HG03354 (cell line): ENCODE measurements around the gene ALX4.

ENCODE experiments used
- ATAC-seq: cut with Tn5 transposase; IDR thresholded peaks from one replicate; pipeline ENCODE4 v1.9.1; 2021; ENCODE audit warnings: mild to moderate bottlenecking; ENCODE audit not compliant: unreplicated experiment, poor library complexity, severe bottlenecking

The ALX4 gene

GRCh38 chr11:44270403-44271273 is 39.3 kb downstream of the ALX4 start:
- ATAC-seq = no peak

DNA sequence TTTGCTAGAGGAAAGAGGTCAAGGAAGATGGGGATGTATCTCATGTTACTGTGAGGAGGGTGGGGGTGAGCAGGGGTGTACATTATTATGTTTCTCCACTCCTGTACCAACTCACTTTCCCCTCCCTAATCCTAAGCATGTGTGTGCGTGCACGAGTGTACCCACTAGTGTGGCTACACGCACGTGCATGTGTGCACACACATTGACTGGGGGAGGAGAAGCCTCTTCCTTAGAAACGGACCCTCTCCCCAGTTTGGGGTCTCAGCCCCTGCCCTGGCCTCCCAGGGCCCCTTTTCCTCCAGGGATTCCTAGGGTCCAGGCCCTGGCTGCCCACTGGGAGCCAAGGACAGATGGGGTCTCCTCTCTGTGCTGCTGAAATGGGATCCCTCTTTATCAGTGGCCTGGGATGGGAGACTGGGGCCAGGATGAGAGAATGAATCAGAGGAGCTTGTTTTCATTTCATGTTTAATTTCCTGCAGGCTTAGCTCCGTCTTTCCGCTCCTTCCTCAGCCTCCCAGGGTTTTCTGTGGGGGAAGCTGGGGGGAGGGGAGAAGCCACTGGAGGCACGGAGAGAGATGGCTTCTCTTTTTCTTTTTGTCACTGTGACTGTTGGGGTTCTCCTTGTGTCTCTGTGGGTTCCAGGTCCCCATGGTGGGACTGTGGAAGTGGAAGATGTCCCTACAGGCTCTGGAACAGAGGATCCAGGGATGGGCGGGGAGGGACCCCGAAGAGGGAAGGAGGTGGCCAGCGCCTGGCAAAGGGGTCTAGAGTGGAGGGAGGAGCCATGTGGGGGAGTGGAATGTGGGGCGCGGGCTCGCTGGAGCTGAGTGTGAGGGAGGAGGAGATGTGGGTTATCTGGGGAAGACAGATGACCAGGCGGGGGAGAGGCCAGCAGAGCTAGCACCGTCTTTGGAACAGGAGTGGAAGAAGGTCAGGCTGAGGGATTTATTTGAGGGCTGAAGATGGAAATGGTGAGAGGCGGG is 40.3 kb downstream of the ALX4 start:
- no peak for ATAC-seq

DNA sequence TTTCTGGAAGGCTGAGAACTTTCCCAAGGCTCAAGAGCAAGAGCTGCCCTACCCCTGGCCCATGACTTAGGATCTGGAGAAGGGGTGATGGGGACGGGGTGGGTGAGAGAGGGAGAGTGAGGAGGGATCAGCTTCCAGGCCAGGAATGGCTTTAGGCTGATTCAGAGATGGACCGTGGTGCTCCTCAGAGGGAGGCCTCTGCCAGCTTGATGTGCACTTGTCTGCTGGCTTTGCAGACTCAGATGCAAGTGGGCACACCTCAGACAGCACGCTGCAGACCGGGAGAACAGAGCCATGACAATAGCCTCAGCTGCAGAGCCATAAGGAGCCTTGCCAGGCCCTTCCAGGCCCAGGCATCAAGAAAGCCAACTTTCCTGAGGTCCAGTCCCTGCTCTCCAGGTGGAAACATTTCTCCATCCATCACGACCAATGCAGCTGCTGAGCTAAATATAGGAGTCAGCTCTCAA is 41.3 kb downstream of the ALX4 start:
- no peak for ATAC-seq

DNA sequence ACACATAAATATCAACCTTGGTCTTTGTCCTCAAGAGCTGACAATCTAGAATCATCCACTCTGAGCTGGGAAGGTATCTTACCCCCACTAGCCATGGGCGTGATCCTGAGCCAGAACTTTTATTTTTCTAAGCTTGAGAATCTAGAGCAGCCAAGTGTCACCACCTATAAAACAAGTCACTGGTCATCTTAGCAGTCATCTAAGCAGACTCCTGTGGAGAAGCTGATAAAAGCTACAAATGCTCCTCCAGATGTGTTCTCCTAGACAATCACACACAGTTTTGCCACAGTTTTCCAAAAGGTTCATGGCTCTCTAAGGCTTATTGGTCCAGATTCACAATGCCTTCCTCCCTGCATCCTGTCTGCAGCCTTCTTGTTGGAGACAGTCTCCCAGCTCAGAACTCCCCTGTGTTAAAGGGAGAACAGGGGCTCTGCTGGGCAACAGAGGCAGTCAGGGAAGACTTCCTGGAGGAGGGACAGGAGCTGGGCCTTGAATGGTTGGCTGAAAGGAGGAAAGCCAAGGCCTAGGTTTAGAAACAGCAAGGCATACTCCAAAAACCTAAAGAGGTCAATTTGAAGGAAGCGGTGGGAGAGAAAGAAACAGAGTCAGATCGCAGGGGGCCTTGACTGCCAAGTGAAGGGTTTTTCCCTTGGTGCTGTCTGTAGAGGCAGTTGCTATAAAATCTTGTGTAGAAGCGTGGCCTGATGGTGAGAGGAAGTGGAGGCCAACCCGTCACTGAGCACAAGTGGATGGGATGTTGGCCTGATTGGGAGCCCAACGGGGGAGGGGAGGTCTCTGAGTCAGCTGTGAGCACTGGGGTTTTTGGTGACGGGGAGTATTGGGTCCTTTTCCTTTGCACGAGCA is 42.0 kb downstream of the ALX4 start:
- ATAC-seq = no peak

DNA sequence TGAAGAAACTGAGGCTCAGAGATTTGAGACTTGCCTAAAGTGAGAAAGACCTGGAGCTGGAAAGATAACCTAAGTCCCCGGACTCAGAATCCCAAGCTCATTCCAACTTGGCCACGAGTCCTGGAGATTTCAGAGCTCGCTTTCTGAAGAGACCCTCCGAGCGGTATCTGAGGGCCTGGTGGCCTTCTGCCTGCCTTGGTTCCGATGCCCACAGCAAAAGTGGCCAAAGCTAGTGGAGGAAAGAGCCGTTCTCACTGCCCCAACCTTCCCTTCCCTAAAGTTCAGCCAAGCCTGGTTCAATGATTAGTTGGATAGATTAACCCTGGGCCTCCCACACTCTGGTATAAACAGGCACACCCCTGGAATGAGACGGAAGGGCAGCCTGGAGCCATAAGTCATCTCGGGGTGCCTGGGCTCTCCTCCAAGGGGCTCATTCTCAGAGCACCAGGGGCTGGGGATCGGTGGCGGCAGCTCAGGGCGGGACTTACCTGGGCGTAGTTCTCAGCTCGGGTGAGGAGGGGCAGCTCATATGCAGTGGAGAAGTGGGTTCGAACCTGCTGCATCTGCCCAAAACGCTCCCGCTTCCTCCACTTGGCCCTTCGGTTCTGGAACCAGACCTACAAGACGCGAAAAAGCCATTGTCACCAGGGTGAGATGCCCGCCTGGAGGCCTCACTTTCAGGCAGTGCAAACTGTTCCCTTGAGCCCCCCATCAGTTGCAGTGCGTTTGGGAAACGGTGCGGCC is 42.8 kb downstream of the ALX4 start:
- ATAC-seq = no peak

- ATAC-seq = no peak
Observed at GRCh38 chr11:44266056-44266780, 43.7 kb downstream of the ALX4 start.

DNA sequence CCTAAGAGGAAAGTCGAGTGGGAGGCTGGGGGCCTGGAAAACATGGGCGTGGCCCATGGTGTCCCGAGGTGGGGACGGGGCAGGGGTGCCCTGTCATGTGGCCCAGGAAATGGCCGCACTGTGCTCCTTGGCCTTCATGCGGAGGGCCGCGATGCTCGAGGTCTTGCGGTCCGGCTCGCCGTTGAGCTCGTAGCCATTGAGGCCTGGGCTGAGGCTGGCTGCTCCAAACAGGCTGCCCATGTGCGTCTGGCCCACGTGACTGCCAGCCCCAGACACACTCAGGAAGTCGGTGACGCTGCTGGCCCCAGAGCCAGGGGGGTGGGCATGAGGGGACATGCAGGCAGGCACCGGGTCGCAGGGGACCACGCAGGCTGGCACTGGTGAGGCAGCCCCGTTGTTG is 45.2 kb downstream of the ALX4 start:
- ATAC-seq = no peak

GRCh38 chr11:44264438-44264749 is 45.5 kb downstream of the ALX4 start:
- no peak for ATAC-seq

DNA sequence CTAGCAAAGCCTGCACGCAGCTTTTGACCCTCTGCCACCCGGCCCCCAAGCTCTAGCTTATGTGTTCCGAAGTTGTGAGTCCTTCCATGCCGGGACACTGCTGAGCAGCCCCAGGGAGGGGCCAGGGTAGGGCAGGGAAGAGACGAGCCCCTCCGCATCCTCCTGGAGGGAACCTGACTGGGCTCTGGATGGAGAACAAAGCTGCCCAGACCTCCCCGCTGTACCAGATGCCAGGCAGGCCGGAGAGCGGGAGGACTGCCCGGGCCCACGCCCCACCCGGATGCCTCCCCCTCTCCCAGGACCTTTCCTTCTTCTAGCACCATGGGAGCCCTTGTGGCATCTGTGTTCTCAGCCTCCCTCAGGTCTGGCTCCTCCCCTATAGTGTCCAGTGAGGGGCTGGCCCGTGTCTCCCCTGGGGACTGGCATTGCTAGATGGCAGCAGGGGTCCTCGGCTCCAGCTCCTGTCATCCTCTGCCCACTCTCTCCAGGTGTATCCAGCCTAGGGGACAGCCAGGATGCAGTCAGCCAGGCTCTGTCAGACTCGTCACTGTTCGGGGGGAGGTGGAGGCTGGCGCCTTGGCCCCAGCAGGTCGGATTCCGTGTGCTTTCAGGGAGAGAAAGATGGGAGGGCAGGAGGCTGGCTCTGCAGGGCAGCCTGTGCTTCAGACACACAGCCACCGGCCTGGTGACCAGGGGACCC is 46.1 kb downstream of the ALX4 start:
- no peak for ATAC-seq

DNA sequence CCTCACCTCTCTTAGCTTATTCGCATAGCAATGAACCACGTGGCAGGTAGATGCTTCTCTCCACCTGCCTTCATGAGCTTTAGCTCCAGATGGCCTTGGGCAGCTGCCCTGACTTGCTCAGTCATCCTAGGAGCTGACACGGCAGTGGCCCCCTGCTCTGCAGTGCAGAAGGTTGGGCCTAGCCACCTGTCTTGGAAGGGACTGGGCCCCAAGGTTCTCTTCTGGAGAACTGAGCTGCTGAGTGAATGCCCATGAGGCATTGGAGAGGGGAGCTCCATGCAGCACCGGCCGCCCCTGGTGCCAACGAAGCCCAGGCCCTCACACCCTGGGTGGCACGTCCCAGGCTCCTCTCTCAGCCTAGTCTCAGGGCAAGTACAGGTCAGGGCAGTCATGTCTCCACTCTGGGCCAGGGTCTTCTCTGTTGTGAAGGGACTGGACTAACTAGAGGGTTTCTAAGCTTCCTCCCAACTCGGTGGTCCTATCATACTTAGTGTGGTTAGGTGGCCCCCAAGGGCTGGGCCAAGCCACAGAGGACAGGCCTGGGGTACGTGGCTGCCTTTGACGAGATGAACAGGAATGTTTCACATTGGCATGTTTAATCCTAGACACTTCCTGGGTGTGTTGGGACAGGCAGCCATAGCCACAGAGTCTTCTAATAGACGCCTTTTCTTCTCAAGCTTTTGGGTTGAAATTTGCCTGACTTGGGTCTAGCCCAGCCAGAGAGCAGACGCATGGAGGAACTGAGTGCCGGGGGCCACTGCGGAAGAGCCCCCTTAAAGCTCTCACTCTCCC is 47.9 kb downstream of the ALX4 start:
- no peak for ATAC-seq

- ATAC-seq = no peak
Observed at GRCh38 chr11:44260081-44260480, 49.9 kb downstream of the ALX4 start.

DNA sequence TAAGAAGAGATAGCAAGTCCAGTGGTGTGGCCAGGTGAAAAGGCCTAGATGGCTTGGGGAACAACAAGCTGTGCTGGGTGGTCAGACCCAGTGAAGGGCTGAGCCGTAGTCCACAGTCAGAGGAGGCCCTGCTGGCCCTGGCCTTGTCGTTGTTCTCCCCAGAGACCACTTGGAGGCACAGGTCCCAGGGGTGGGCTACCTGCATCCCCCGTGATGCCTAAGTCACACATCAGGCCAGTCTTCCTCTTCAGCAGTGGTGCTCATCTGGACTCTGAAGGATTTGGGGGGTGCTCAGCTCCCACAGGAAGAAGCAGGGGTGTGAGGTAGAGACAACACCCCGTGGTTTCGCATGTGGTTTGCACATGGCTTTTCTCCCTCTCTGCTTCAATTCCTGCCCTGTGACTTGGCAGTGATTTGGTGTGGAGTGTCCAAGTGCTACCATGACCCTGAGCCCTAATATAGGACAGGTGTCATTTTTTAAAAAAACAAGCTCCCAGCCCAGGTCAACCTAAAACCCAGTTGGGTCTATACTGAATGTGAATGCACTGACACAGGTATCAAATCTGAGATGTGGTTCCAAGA is 51.0 kb downstream of the ALX4 start:
- ATAC-seq = no peak

- no peak for ATAC-seq
Observed at GRCh38 chr11:44258190-44258489, 51.8 kb downstream of the ALX4 start.

DNA sequence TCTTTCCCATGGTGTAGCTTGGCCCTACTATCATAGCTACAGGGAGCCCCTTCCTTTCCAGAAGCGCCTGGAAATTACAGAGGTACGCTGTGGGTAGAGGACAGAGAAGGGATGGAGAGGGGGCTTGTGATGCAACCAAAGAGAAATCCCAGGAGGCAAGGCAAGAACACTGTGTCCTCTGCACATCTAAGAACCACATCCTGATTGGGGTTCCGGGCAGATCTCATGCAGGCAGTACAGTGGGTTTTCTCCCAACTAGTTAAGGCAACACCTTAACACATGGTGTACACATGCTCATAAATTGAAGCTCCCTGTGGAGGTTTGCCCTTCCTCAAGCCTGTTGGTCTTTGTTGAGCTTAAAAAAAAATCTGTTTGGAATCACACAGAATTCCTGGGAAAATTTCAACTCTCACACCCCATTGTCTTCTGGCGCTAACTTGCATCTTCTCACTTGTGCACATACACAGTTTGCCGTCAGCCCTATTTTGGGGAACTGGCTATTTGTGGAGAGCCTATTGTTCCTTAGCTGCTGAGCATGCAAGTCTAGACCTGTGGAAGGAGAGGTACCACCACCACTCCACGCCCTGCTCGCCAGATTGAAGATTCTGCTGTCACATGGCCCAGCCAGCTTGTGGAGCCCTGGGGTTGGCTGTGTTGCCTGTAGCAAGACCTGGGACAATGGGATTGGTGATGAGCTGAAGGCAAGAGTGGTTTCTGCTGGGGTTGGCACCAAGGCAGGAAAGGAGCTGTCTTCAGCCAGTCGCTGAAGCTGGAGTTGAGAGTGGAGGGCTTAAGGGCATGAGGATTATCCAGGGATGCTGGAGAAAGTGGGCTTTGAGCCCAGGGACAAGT is 52.4 kb downstream of the ALX4 start:
- ATAC-seq = no peak

- ATAC-seq = no peak
Observed at GRCh38 chr11:44256673-44257291, 53.2 kb downstream of the ALX4 start.
